SK-N-SH (cell line): ENCODE measurements around the gene ATP2B2. TPM values are rescaled to one million over a fixed set of nuclear protein-coding genes. Genes with fewer than 3 reads are reported as not detected.

Experiments
- CTCF ChIA-PET: fragments of 300-600, 350-600 bp; formaldehyde crosslinking; extraction: SDS; loops from one replicate; lab custom pipeline; 2021; lab: Yijun Ruan, JAX
- POLR2A ChIA-PET: fragments of 350-600 bp; sonication (Branson Sonifier 250); formaldehyde crosslinking; extraction: SDS; loops from one replicate; lab custom pipeline; 2020; ENCODE audit warnings: antibody characterized with exemption, inconsistent platforms; lab: Yijun Ruan, JAX
- DNase-seq: peaks from one replicate; pipeline ENCODE4 v3.0.0; 2012
- H2AFZ ChIP-seq: fragments of 200-600 bp; sonication (generic); 2 replicates; pipeline ENCODE4 v1.8.1; 2016; ENCODE audit warnings: antibody characterized with exemption, mild to moderate bottlenecking, low read depth
- H3F3A ChIP-seq: fragments of 200-600 bp; sonication (generic); replicated peaks from 2 replicates; pipeline ENCODE3; 2016; ENCODE audit warnings: antibody characterized with exemption, mild to moderate bottlenecking; ENCODE audit not compliant: insufficient read depth
- H3K27ac ChIP-seq, 2 experiments: fragments of 200-500 bp in 1 of 2; fragments of 200-600 bp in 1 of 2; sonication (Bioruptor generic) in 1 of 2; sonication (generic), shearing (Covaris generic) in 1 of 2; 2 replicates each; pipeline versions ENCODE4 v1.5.1 to v1.6.1; 2014 to 2016; ENCODE audit warnings: low read depth in 2 of 2, inconsistent platforms in 1 of 2, low read length in 1 of 2, mild to moderate bottlenecking in 1 of 2, mixed read lengths in 1 of 2
- H3K27me3 ChIP-seq: fragments of 200-600 bp; sonication (generic), shearing (Covaris generic); 2 replicates; pipeline ENCODE4 v1.6.1; 2016; ENCODE audit warnings: mixed run types; ENCODE audit not compliant: insufficient read depth
- H3K36me3 ChIP-seq, 2 experiments: fragments of 200-500 bp in 1 of 2; fragments of 200-600 bp in 1 of 2; sonication (Bioruptor generic) in 1 of 2; sonication (generic) in 1 of 2; replicated peaks in 1 of 2; 2 replicates each; pipeline versions ENCODE3 to v1.5.1; 2014 to 2016; ENCODE audit warnings: low read length in 1 of 2, mild to moderate bottlenecking in 1 of 2; ENCODE audit not compliant: insufficient read depth in 2 of 2, control insufficient read depth in 1 of 2
- H3K4me1 ChIP-seq, 2 experiments: fragments of 200-500 bp in 1 of 2; fragments of 200-600 bp in 1 of 2; sonication (Bioruptor generic) in 1 of 2; sonication (generic), shearing (Covaris generic) in 1 of 2; 2 replicates each; pipeline versions ENCODE4 v1.5.1 to v1.6.1; 2014 to 2016; ENCODE audit warnings: low read depth in 1 of 2, low read length in 1 of 2, mixed run types in 1 of 2; ENCODE audit not compliant: insufficient read depth in 2 of 2, control insufficient read depth in 1 of 2
- H3K4me2 ChIP-seq: fragments of 200-600 bp; sonication (generic), shearing (Covaris generic); 2 replicates; pipeline ENCODE4 v1.6.1; 2017; ENCODE audit warnings: mixed run types
- H3K4me3 ChIP-seq, 2 experiments: fragments of 200-500 bp in 1 of 2; fragments of 200-600 bp in 1 of 2; sonication (Bioruptor generic) in 1 of 2; sonication (generic), shearing (Covaris generic) in 1 of 2; 2 replicates each; pipeline versions ENCODE4 v1.5.1 to v1.8.1; 2014 to 2016; ENCODE audit warnings: low read depth in 2 of 2, inconsistent platforms in 1 of 2, low read length in 1 of 2, mild to moderate bottlenecking in 1 of 2, mixed read lengths in 1 of 2, moderate library complexity in 1 of 2
- H3K79me2 ChIP-seq: fragments of 200-600 bp; sonication (generic); 2 replicates; pipeline ENCODE4 v1.8.1; 2017; ENCODE audit warnings: mild to moderate bottlenecking; ENCODE audit not compliant: insufficient read depth
- H3K9ac ChIP-seq: fragments of 200-600 bp; sonication (generic); 2 replicates; pipeline ENCODE4 v1.6.1; 2017; ENCODE audit warnings: mixed run types
- H3K9me2 ChIP-seq: fragments of 200-600 bp; sonication (generic); 2 replicates; pipeline ENCODE4 v1.6.1; 2017; ENCODE audit warnings: mixed run types
- H3K9me3 ChIP-seq: fragments of 200-600 bp; sonication (generic); 2 replicates; pipeline ENCODE4 v1.6.1; 2017; ENCODE audit warnings: mixed run types, mild to moderate bottlenecking, moderate library complexity
- H4K20me1 ChIP-seq: fragments of 200-600 bp; sonication (generic); 2 replicates; pipeline ENCODE4 v1.6.1; 2017; ENCODE audit warnings: mild to moderate bottlenecking, mixed run types; ENCODE audit not compliant: insufficient read depth
- FOSL2 ChIP-seq: IDR thresholded peaks from 2 replicates; pipeline ENCODE4 v1.4.0; 2012; ENCODE audit warnings: low read depth, mild to moderate bottlenecking, moderate library complexity, borderline replicate concordance
- FOXM1 ChIP-seq: IDR thresholded peaks from 2 replicates; pipeline ENCODE4 v1.4.0; 2012; ENCODE audit warnings: low read depth, mild to moderate bottlenecking
- GABPA ChIP-seq: IDR thresholded peaks from 2 replicates; pipeline ENCODE4 v1.4.0; 2012; ENCODE audit warnings: low read depth, mild to moderate bottlenecking
- JUND ChIP-seq: IDR thresholded peaks from 2 replicates; pipeline ENCODE4 v1.4.0; 2012
- MXI1 ChIP-seq: IDR thresholded peaks from 2 replicates; pipeline ENCODE4 v1.6.1; 2012; ENCODE audit warnings: mild to moderate bottlenecking, low read depth, low read length, improper control_type of control experiment
- NFIC ChIP-seq: IDR thresholded peaks from 2 replicates; pipeline ENCODE4 v1.4.0; 2012; ENCODE audit warnings: borderline replicate concordance
- NRF1 ChIP-seq: IDR thresholded peaks from 2 replicates; pipeline ENCODE4 v1.6.1; 2012; ENCODE audit warnings: low read depth, mild to moderate bottlenecking, low read length
- PBX3 ChIP-seq: IDR thresholded peaks from 2 replicates; pipeline ENCODE4; 2012
- POLR2AphosphoS5 ChIP-seq: IDR thresholded peaks from 2 replicates; pipeline ENCODE4 v1.6.1; 2012; ENCODE audit warnings: low read depth, low read length
- RFX5 ChIP-seq: IDR thresholded peaks from 2 replicates; pipeline ENCODE4 v1.6.1; 2012; ENCODE audit warnings: mild to moderate bottlenecking, improper control_type of control experiment, low read length
- RXRA ChIP-seq: IDR thresholded peaks from 2 replicates; pipeline ENCODE4 v1.4.0; 2012; ENCODE audit warnings: low read depth, mild to moderate bottlenecking, borderline replicate concordance
- SIN3A ChIP-seq: IDR thresholded peaks from 2 replicates; pipeline ENCODE4 v1.6.1; 2012; ENCODE audit warnings: low read depth, mild to moderate bottlenecking, low read length, moderate library complexity, borderline replicate concordance
- SMC3 ChIP-seq: IDR thresholded peaks from 2 replicates; pipeline ENCODE4 v1.6.1; 2012; ENCODE audit warnings: low read depth, low read length, improper control_type of control experiment
- TAF1 ChIP-seq: IDR thresholded peaks from 2 replicates; pipeline ENCODE4 v1.6.1; 2012; ENCODE audit warnings: low read depth, mild to moderate bottlenecking, low read length, moderate library complexity, borderline replicate concordance
- TCF12 ChIP-seq: IDR thresholded peaks from 2 replicates; pipeline ENCODE4 v1.4.0; 2012
- TEAD4 ChIP-seq: IDR thresholded peaks from 2 replicates; pipeline ENCODE4 v1.4.0; 2012; ENCODE audit warnings: mild to moderate bottlenecking, borderline replicate concordance; ENCODE audit not compliant: insufficient read depth
- USF2 ChIP-seq: fragments of 150-350 bp; IDR thresholded peaks from 2 replicates; pipeline ENCODE4 v1.6.1; 2017; ENCODE audit warnings: antibody characterized with exemption, low read length, low read depth, borderline replicate concordance
- YY1 ChIP-seq: IDR thresholded peaks from 2 replicates; pipeline ENCODE4 v1.4.0; 2012; ENCODE audit warnings: low read depth, mild to moderate bottlenecking
- WGBS: methylation state at CpG from one replicate; pipeline ENCODE4 v1.1.6; 2017; ENCODE audit warnings: low lambda C conversion rate; 5-methylcytosine and 5-hydroxymethylcytosine counted together
- polyA plus RNA-seq, 3 experiments: library from polyadenylated mRNA; depleted of rRNA; stranded (reverse); fragments of >200 nt; gene quantifications; 2 replicates each; pipeline ENCODE4 v1.2.3, GENCODE V29; 2012
- TF ChIP-seq, protein P1 (sequence below): IDR thresholded peaks from 2 replicates; pipeline ENCODE4 v1.4.0; 2012; ENCODE audit warnings: low read depth, borderline replicate concordance
- TF ChIP-seq, protein P2 (sequence below): IDR thresholded peaks from 2 replicates; pipeline ENCODE4 v1.6.1; 2012; ENCODE audit warnings: mild to moderate bottlenecking, low read depth, low read length, moderate library complexity
- TF ChIP-seq, protein P3 (sequence below): fragments of 200-600 bp; sonication (generic); IDR thresholded peaks from 2 replicates; pipeline ENCODE4 v1.6.1; 2017; ENCODE audit warnings: antibody characterized with exemption, mild to moderate bottlenecking, moderate library complexity

ATP2B2 gene
- polyA plus RNA-seq, 1 of the 3 experiments (the other 2 are of a cell fraction): 0.15 TPM

- Histone ChIP-seq H3K4me3 (no peak overlapping the region), H3K79me2 (peaks cover 7% of the 10 kb centered on the region; the same call in 1 of the 2 replicates), H3K9me3 (no peaks in the 10 kb centered on the region), H3K27ac (no peak overlapping the region), H2AFZ (no peak overlapping the region), H3K4me1 (peaks cover 0 to 5% of the 10 kb centered on the region in 2 experiments; a peak in 1 of 4 replicates), H3K4me2 (no peak overlapping the region), H3K9ac (no peak overlapping the region), H3K27me3 (no peaks in the 10 kb centered on the region), H3K36me3 (peaks cover 71 to 79% of the 10 kb centered on the region in 2 experiments), H3F3A (peaks cover 5% of the 10 kb centered on the region), H4K20me1 (peaks cover 17% of the 10 kb centered on the region), H3K9me2 (no peaks in the 10 kb centered on the region)
- TF ChIP-seq SMC3 (no peak), FOXM1 (no peak), GABPA (no peak), USF2 (no peak), TEAD4 (no peak), NFIC (no peak), TAF1 (no peak), FOSL2 (no peak), NRF1 (no peak), TCF12 (no peak), RFX5 (no peak)
- TF ChIP-seq, protein P1, sequence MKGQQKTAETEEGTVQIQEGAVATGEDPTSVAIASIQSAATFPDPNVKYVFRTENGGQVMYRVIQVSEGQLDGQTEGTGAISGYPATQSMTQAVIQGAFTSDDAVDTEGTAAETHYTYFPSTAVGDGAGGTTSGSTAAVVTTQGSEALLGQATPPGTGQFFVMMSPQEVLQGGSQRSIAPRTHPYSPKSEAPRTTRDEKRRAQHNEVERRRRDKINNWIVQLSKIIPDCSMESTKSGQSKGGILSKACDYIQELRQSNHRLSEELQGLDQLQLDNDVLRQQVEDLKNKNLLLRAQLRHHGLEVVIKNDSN: no peak
- DNase-seq: no peak
- CTCF ChIA-PET: interaction anchor here (1.5 kb wide), 1 partner anchor 35 kb away, joined by 3 read pairs; no protein-coding TSS in a partner anchor
- 96% methylated on average over 7 of the region's 7 CpGs for WGBS
- POLR2A ChIA-PET: no interaction called here
Observed at GRCh38 chr3:10308678-10309077, 196.7 kb downstream of the ATP2B2 start.

DNA sequence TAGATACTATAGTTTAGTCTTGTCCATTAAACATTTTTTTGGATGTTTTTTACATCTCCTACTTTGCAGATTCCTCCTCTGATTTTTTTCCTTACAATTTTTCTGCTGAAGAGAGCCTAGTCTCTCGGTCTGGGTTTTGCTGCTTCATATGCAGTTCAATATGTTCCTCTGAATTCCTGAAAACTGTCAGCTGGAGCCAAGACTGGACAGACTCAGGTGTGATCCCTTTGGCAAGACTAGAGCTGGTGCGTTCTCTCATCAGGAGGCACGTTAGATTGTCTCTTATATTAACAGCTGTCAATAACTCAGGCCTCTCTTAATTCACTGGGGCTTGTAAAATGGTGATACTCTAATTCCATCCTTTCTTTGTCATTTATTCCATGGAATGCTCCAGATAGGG, 199.2 kb downstream of the ATP2B2 start:
- peaks cover 11% of the 10 kb centered on the region for H4K20me1 ChIP-seq
- ChIA-PET CTCF (interaction anchor here (1.0 to 1.3 kb wide), 2 partner anchors 16 to 19 kb away, joined by 3 read pairs; no protein-coding TSS in a partner anchor), POLR2A (no interaction called here)
- H3K36me3 ChIP-seq: peaks cover 75 to 84% of the 10 kb centered on the region in 2 experiments
- no peak overlapping the region for H2AFZ ChIP-seq
- H3K9ac ChIP-seq: no peak overlapping the region
- peaks cover 0 to 5% of the 10 kb centered on the region in 2 experiments; a peak in 1 of 4 replicates for H3K4me1 ChIP-seq
- 98% methylated on average over 3 of the region's 3 CpGs for WGBS
- no peaks in the 10 kb centered on the region for H3K79me2 ChIP-seq
- no peak overlapping the region for H3K4me2 ChIP-seq
- H3K4me3 ChIP-seq: no peak overlapping the region
- H3K9me2 ChIP-seq: no peaks in the 10 kb centered on the region
- H3F3A ChIP-seq: peaks cover 10% of the 10 kb centered on the region
- no peaks in the 10 kb centered on the region for H3K27me3 ChIP-seq
- no peak overlapping the region for H3K27ac ChIP-seq
- DNase-seq: no peak
- H3K9me3 ChIP-seq: no peaks in the 10 kb centered on the region
- TF ChIP-seq RXRA: no peak
- no peak for TF ChIP-seq MXI1
- no peak for TF ChIP-seq TAF1
- no peak for TF ChIP-seq FOSL2
- TF ChIP-seq NFIC: no peak
- TF ChIP-seq SIN3A: no peak
- TF ChIP-seq, protein P2, sequence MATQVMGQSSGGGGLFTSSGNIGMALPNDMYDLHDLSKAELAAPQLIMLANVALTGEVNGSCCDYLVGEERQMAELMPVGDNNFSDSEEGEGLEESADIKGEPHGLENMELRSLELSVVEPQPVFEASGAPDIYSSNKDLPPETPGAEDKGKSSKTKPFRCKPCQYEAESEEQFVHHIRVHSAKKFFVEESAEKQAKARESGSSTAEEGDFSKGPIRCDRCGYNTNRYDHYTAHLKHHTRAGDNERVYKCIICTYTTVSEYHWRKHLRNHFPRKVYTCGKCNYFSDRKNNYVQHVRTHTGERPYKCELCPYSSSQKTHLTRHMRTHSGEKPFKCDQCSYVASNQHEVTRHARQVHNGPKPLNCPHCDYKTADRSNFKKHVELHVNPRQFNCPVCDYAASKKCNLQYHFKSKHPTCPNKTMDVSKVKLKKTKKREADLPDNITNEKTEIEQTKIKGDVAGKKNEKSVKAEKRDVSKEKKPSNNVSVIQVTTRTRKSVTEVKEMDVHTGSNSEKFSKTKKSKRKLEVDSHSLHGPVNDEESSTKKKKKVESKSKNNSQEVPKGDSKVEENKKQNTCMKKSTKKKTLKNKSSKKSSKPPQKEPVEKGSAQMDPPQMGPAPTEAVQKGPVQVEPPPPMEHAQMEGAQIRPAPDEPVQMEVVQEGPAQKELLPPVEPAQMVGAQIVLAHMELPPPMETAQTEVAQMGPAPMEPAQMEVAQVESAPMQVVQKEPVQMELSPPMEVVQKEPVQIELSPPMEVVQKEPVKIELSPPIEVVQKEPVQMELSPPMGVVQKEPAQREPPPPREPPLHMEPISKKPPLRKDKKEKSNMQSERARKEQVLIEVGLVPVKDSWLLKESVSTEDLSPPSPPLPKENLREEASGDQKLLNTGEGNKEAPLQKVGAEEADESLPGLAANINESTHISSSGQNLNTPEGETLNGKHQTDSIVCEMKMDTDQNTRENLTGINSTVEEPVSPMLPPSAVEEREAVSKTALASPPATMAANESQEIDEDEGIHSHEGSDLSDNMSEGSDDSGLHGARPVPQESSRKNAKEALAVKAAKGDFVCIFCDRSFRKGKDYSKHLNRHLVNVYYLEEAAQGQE: no peak
- TF ChIP-seq YY1: no peak
- no peak for TF ChIP-seq PBX3
- no peak for TF ChIP-seq JUND
- TF ChIP-seq NRF1: no peak
- TF ChIP-seq, protein P3, sequence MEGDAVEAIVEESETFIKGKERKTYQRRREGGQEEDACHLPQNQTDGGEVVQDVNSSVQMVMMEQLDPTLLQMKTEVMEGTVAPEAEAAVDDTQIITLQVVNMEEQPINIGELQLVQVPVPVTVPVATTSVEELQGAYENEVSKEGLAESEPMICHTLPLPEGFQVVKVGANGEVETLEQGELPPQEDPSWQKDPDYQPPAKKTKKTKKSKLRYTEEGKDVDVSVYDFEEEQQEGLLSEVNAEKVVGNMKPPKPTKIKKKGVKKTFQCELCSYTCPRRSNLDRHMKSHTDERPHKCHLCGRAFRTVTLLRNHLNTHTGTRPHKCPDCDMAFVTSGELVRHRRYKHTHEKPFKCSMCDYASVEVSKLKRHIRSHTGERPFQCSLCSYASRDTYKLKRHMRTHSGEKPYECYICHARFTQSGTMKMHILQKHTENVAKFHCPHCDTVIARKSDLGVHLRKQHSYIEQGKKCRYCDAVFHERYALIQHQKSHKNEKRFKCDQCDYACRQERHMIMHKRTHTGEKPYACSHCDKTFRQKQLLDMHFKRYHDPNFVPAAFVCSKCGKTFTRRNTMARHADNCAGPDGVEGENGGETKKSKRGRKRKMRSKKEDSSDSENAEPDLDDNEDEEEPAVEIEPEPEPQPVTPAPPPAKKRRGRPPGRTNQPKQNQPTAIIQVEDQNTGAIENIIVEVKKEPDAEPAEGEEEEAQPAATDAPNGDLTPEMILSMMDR: no peak
- no peak for TF ChIP-seq POLR2AphosphoS5
